HL-60 (cell line): ENCODE measurements around the gene GADD45G.

Experiments
- DNase-seq, 2 experiments: peaks; one replicate each; pipeline ENCODE4 v3.0.0-alpha.2; 2010 to 2020; ENCODE audit warnings: low read depth in 1 of 2, low spot score in 1 of 2
- H3K27ac ChIP-seq: fragments of 250-450 bp; sonication (Bioruptor Pico); replicated peaks from 2 replicates; pipeline ENCODE4 v1.5.1; 2020; ENCODE audit warnings: mild to moderate bottlenecking, moderate library complexity
- H3K27me3 ChIP-seq: fragments of 250-450 bp; sonication (Bioruptor Pico); 2 replicates; pipeline ENCODE4 v1.5.1; 2021; ENCODE audit warnings: mild to moderate bottlenecking, moderate library complexity; ENCODE audit not compliant: insufficient read depth, poor library complexity, severe bottlenecking
- H3K4me3 ChIP-seq: replicated peaks from 2 replicates; pipeline ENCODE4 v1.5.1; 2011; ENCODE audit warnings: mild to moderate bottlenecking, control low read depth, low read length; ENCODE audit not compliant: insufficient read depth
- CTCF ChIP-seq: IDR thresholded peaks from one replicate; pipeline ENCODE4 v1.5.1; 2011; ENCODE audit warnings: low read length, control low read depth, inconsistent platforms; ENCODE audit not compliant: insufficient read depth
- GABPA ChIP-seq: IDR thresholded peaks from 2 replicates; pipeline ENCODE4 v1.6.1; 2012; ENCODE audit warnings: low read depth
- POLR2AphosphoS5 ChIP-seq: IDR thresholded peaks from 2 replicates; pipeline ENCODE4 v1.6.1; 2012; ENCODE audit warnings: low read depth
- REST ChIP-seq: IDR thresholded peaks from 2 replicates; pipeline ENCODE4 v1.6.1; 2012; ENCODE audit warnings: low read depth; ENCODE audit not compliant: insufficient replicate concordance
- SPI1 ChIP-seq: IDR thresholded peaks from 2 replicates; pipeline ENCODE4 v1.6.1; 2012; ENCODE audit warnings: low read depth, mild to moderate bottlenecking, borderline replicate concordance

Gene GADD45G

GRCh38 chr9:89617978-89618377 lies 13.2 kb downstream of the GADD45G start:
- no peak overlapping the region for H3K4me3 ChIP-seq
- peaks cover 3% of the 10 kb centered on the region for H3K27me3 ChIP-seq
- no peak for DNase-seq
- no peak overlapping the region for H3K27ac ChIP-seq
- TF ChIP-seq REST (no peak), SPI1 (no peak), POLR2AphosphoS5 (no peak), GABPA (no peak), CTCF (no peak)

- Histone ChIP-seq H3K27ac (no peak overlapping the region), H3K4me3 (no peak overlapping the region), H3K27me3 (peaks cover 11% of the 10 kb centered on the region)
- TF ChIP-seq POLR2AphosphoS5, result no peak
- no peak for TF ChIP-seq SPI1
- no peak for TF ChIP-seq GABPA
- no peak for TF ChIP-seq REST
- TF ChIP-seq CTCF, result no peak
- no peak for DNase-seq
These were observed 14.2 kb downstream of the GADD45G start for GRCh38 chr9:89619019-89619418.

GRCh38 chr9:89619424-89620138 lies 14.8 kb downstream of the GADD45G start:
- H3K27me3 ChIP-seq, result peaks cover 17% of the 10 kb centered on the region
- DNase-seq, result no peak
- H3K4me3 ChIP-seq, result no peak overlapping the region
- H3K27ac ChIP-seq, result no peak overlapping the region
- TF ChIP-seq GABPA, result no peak
- no peak for TF ChIP-seq SPI1
- no peak for TF ChIP-seq CTCF
- TF ChIP-seq REST, result no peak
- TF ChIP-seq POLR2AphosphoS5, result no peak
